ENCODE measurements around the gene LDLRAD3. TPM values are rescaled to one million over a fixed set of nuclear protein-coding genes. Genes with fewer than 3 reads are reported as not detected.

Gene LDLRAD3
- total RNA-seq, 1 experiment from 2014 or later, result 15.3 TPM

- CTCF ChIA-PET, result no interaction called here
Observed at GRCh38 chr11:36114095-36114494, 170.2 kb downstream of the LDLRAD3 start.

GRCh38 chr11:36115378-36115801 is 171.5 kb downstream of the LDLRAD3 start:
- Histone ChIP-seq H3K27ac (ENCODE audit: low read length) (no peak overlapping the region), H3K79me2 (ENCODE audit: low read length) (no peaks in the 10 kb centered on the region), H3F3A (ENCODE audit: low read length, unreplicated experiment) (no peaks in the 10 kb centered on the region), H2AFZ (ENCODE audit: low read length) (no peak overlapping the region), H3K27me3 (ENCODE audit: low read length) (no peaks in the 10 kb centered on the region), H3K9me2 (replicated peaks; ENCODE audit: low read length) (no peaks in the 10 kb centered on the region), H3K4me1 (ENCODE audit: insufficient read depth, low read length) (no peaks in the 10 kb centered on the region), H4K20me1 (ENCODE audit: low read length) (no peaks in the 10 kb centered on the region), H3K36me3 (ENCODE audit: low read depth, low read length) (peaks cover 11% of the 10 kb centered on the region; the same call in 1 of the 2 replicates), H3K9ac (ENCODE audit: low read length) (no peak overlapping the region), H3K4me3 (ENCODE audit: low read length) (no peak overlapping the region), H3K9me3 (ENCODE audit: low read length) (no peaks in the 10 kb centered on the region), H3K4me2 (ENCODE audit: low read length) (no peak overlapping the region)
- TF ChIP-seq CTCF (conservative IDR thresholded peaks at IDR 0.05; ENCODE audit: low read depth, low read length) (no peak), EZH2phosphoT487 (IDR thresholded peaks at IDR 0.05; ENCODE audit: borderline replicate concordance, low read length) (no peak), EZH2 (IDR thresholded peaks at IDR 0.05; ENCODE audit: low read length, unreplicated experiment) (no peak)
- intact Hi-C loops (cut with micrococcal nuclease), result no loop called here
- POLR2A ChIA-PET (ENCODE audit: unreplicated experiment), result no interaction called here
- CTCF ChIA-PET, result no interaction called here
- no TSS peak for BruUV-seq (replicated peaks)
- ATAC-seq (no peak), DNase-seq (no peak)

More at GRCh38 chr11:36114095-36114494, 170.2 kb downstream of the LDLRAD3 start:
- Histone ChIP-seq H3K36me3 (ENCODE audit: low read depth, low read length) (peaks cover 11% of the 10 kb centered on the region; the same call in 1 of the 2 replicates), H3K9me3 (ENCODE audit: low read length) (no peaks in the 10 kb centered on the region), H3K4me3 (ENCODE audit: low read length) (no peak overlapping the region), H2AFZ (ENCODE audit: low read length) (no peak overlapping the region), H3K4me1 (ENCODE audit: insufficient read depth, low read length) (no peaks in the 10 kb centered on the region), H3K27ac (ENCODE audit: low read length) (no peak overlapping the region), H3K9me2 (replicated peaks; ENCODE audit: low read length) (no peaks in the 10 kb centered on the region), H3K79me2 (ENCODE audit: low read length) (no peaks in the 10 kb centered on the region), H4K20me1 (ENCODE audit: low read length) (no peaks in the 10 kb centered on the region), H3K9ac (ENCODE audit: low read length) (no peak overlapping the region), H3K4me2 (ENCODE audit: low read length) (no peak overlapping the region), H3K27me3 (ENCODE audit: low read length) (no peaks in the 10 kb centered on the region), H3F3A (ENCODE audit: low read length, unreplicated experiment) (no peaks in the 10 kb centered on the region)
- no peak for TF ChIP-seq EZH2 (IDR thresholded peaks at IDR 0.05; ENCODE audit: low read length, unreplicated experiment)
- ATAC-seq (no peak), DNase-seq (no peak)
- POLR2A ChIA-PET (ENCODE audit: unreplicated experiment), result no interaction called here
- BruUV-seq (replicated peaks), result no TSS peak
- intact Hi-C loops (cut with micrococcal nuclease), result no loop called here

GRCh38 chr11:36116161-36116560 is 172.3 kb downstream of the LDLRAD3 start:
- Histone ChIP-seq H3K9me3 (ENCODE audit: low read length) (no peaks in the 10 kb centered on the region), H3K9ac (ENCODE audit: low read length) (no peak overlapping the region), H3K36me3 (ENCODE audit: low read depth, low read length) (peaks cover 11% of the 10 kb centered on the region; the same call in 1 of the 2 replicates)

More at GRCh38 chr11:36116161-36116560, 172.3 kb downstream of the LDLRAD3 start:
- no TSS peak for BruUV-seq (replicated peaks)
- ChIA-PET POLR2A (ENCODE audit: unreplicated experiment) (no interaction called here), CTCF (no interaction called here)
- Histone ChIP-seq H3K27ac (ENCODE audit: low read length) (no peak overlapping the region), H3K4me1 (ENCODE audit: insufficient read depth, low read length) (no peaks in the 10 kb centered on the region), H3F3A (ENCODE audit: low read length, unreplicated experiment) (no peaks in the 10 kb centered on the region), H3K9me2 (replicated peaks; ENCODE audit: low read length) (no peaks in the 10 kb centered on the region), H4K20me1 (ENCODE audit: low read length) (no peaks in the 10 kb centered on the region), H3K27me3 (ENCODE audit: low read length) (no peaks in the 10 kb centered on the region), H3K79me2 (ENCODE audit: low read length) (no peaks in the 10 kb centered on the region), H3K4me2 (ENCODE audit: low read length) (no peak overlapping the region), H2AFZ (ENCODE audit: low read length) (no peak overlapping the region), H3K4me3 (ENCODE audit: low read length) (no peak overlapping the region)
- intact Hi-C loops (cut with micrococcal nuclease), result no loop called here
- ATAC-seq, result no peak
- no peak for TF ChIP-seq CTCF (conservative IDR thresholded peaks at IDR 0.05; ENCODE audit: low read depth, low read length)
- no peak for TF ChIP-seq EZH2 (IDR thresholded peaks at IDR 0.05; ENCODE audit: low read length, unreplicated experiment)
- no peak for TF ChIP-seq EZH2phosphoT487 (IDR thresholded peaks at IDR 0.05; ENCODE audit: borderline replicate concordance, low read length)
- no peak for DNase-seq

Measured in PC-3 (cell line).